Mesothelial cell of epicardium (in vitro differentiated cells): ENCODE measurements around the gene ANAPC7. TPM values are rescaled to one million over a fixed set of nuclear protein-coding genes. Genes with fewer than 3 reads are reported as not detected.

Source experiments
- DNase-seq, 2 experiments: peaks; one replicate each; pipeline ENCODE4 v3.0.0; 2021; ENCODE audit warnings: low spot score in 2 of 2; ENCODE audit not compliant: unreplicated experiment in 2 of 2
- H3K27ac Mint-ChIP-seq: 2 replicates; pipeline ENCODE4 v1.8.0; 2021; ENCODE audit warnings: mixed read lengths
- H3K27me3 Mint-ChIP-seq: 2 replicates; pipeline ENCODE4 v1.8.0; 2021; ENCODE audit warnings: low read depth, mixed read lengths
- H3K36me3 Mint-ChIP-seq: 2 replicates; pipeline ENCODE4 v1.8.0; 2021; ENCODE audit warnings: mixed read lengths
- H3K4me1 Mint-ChIP-seq: 2 replicates; pipeline ENCODE4 v1.8.0; 2021; ENCODE audit warnings: mixed read lengths
- H3K4me3 Mint-ChIP-seq: 2 replicates; pipeline ENCODE4 v1.8.0; 2021; ENCODE audit warnings: mild to moderate bottlenecking, moderate library complexity, mixed read lengths
- H3K9me3 Mint-ChIP-seq: 2 replicates; pipeline ENCODE4 v1.8.0; 2021; ENCODE audit warnings: mixed read lengths
- CTCF ChIP-seq: fragments of 200-600 bp; sonication (generic); IDR thresholded peaks from one replicate; pipeline ENCODE4 v1.5.0; 2021; ENCODE audit warnings: antibody characterized with exemption; ENCODE audit not compliant: unreplicated experiment
- total RNA-seq: library from RNA; stranded (reverse); gene quantifications from 3 replicates; pipeline ENCODE4 v1.2.1, GENCODE V29; 2021

Gene ANAPC7
- total RNA-seq: 62.8 to 66.6 TPM (median 66.0 TPM) in 3 replicates

GRCh38 chr12:110403146-110403975 is at the start of gene ANAPC7:
ANAPC7 (minus strand) TSS chr12:110403708; CDS start chr12:110403627, 81 bp downstream.
- H3K36me3 Mint-ChIP-seq: peaks cover 12% of the 10 kb centered on the region
- H3K4me1 Mint-ChIP-seq: peaks cover 10% of the 10 kb centered on the region
- peak; percentile 82 to 92 for DNase-seq
- peak within 1 kb of the TSS; percentile 98 for H3K4me3 Mint-ChIP-seq
- no peak for TF ChIP-seq CTCF
- H3K27me3 Mint-ChIP-seq: no peaks in the 10 kb centered on the region
- H3K27ac Mint-ChIP-seq: peak within 1 kb of the TSS; percentile 100
- H3K9me3 Mint-ChIP-seq: no peaks in the 10 kb centered on the region

GRCh38 chr12:110451263-110451662 is 47.8 kb upstream of the ANAPC7 start:
- Mint-ChIP-seq H3K4me1 (peaks cover 20% of the 10 kb centered on the region), H3K27ac (peak overlapping the region; percentile 86), H3K27me3 (no peaks in the 10 kb centered on the region), H3K4me3 (peak overlapping the region; percentile 100), H3K9me3 (no peaks in the 10 kb centered on the region), H3K36me3 (peaks cover 18% of the 10 kb centered on the region)
- no peak for TF ChIP-seq CTCF
- DNase-seq: no peak

- Mint-ChIP-seq H3K27ac (peak within 1 kb of the TSS; percentile 100), H3K27me3 (no peaks in the 10 kb centered on the region), H3K4me1 (peaks cover 20% of the 10 kb centered on the region), H3K9me3 (no peaks in the 10 kb centered on the region), H3K36me3 (peaks cover 19% of the 10 kb centered on the region), H3K4me3 (peak within 1 kb of the TSS; percentile 100)
- TF ChIP-seq CTCF: no peak
- peak; percentile 88 to 93 for DNase-seq
Observed at GRCh38 chr12:110449799-110450497, 46.4 kb upstream of the ANAPC7 start, which contains the start of gene ARPC3. ARPC3 (minus strand) TSS chr12:110450337; CDS start chr12:110450260, 77 bp downstream.

GRCh38 chr12:110444455-110444854 is 40.9 kb upstream of the ANAPC7 start:
- Mint-ChIP-seq H3K27ac (no peak overlapping the region), H3K4me1 (peaks cover 10% of the 10 kb centered on the region), H3K4me3 (no peak overlapping the region), H3K9me3 (no peaks in the 10 kb centered on the region), H3K27me3 (no peaks in the 10 kb centered on the region), H3K36me3 (peaks cover 24% of the 10 kb centered on the region)
- DNase-seq: no peak
- no peak for TF ChIP-seq CTCF

- H3K36me3 Mint-ChIP-seq: peaks cover 41% of the 10 kb centered on the region
- no peak overlapping the region for H3K27ac Mint-ChIP-seq
- no peak for TF ChIP-seq CTCF
- no peaks in the 10 kb centered on the region for H3K9me3 Mint-ChIP-seq
- DNase-seq: no peak
- no peak overlapping the region for H3K4me3 Mint-ChIP-seq
- no peaks in the 10 kb centered on the region for H3K27me3 Mint-ChIP-seq
- no peaks in the 10 kb centered on the region for H3K4me1 Mint-ChIP-seq
Observed at GRCh38 chr12:110436231-110436630, 32.7 kb upstream of the ANAPC7 start.
